SK-N-SH treated with all-trans-retinoic acid at 6 μM for 48 hours (cell line): Measurements from ENCODE around the gene SYDE2.

ENCODE experiments used
- ATAC-seq: fragments of 200-7000 bp; cut with Tn5 transposase; 3 replicates; pipeline ENCODE4 v1.9.1; 2020; ENCODE audit warnings: mild to moderate bottlenecking, moderate library complexity
- ARNTL ChIP-seq: fragments of 450-650 bp; formaldehyde crosslinking; IDR thresholded peaks from 2 replicates; pipeline ENCODE4 v1.5.0; 2020; ENCODE audit warnings: low read depth, mild to moderate bottlenecking, moderate library complexity, borderline replicate concordance
- BACH2 ChIP-seq: fragments of 250-450 bp; sonication (Bioruptor Pico); IDR thresholded peaks from 2 replicates; pipeline ENCODE4 v1.9.0; 2021; ENCODE audit warnings: mild to moderate bottlenecking, borderline replicate concordance
- CSDC2 ChIP-seq: fragments of 250-450 bp; sonication (Bioruptor Pico); IDR thresholded peaks from 2 replicates; pipeline ENCODE4 v1.5.0; 2020; ENCODE audit warnings: mild to moderate bottlenecking, moderate library complexity
- GLIS3 ChIP-seq: fragments of 250-450 bp; sonication (Bioruptor Pico); IDR thresholded peaks from 2 replicates; pipeline ENCODE4 v1.5.0; 2020; ENCODE audit warnings: mild to moderate bottlenecking, moderate library complexity
- ISL1 ChIP-seq: fragments of 250-450 bp; sonication (Bioruptor Pico); IDR thresholded peaks from 2 replicates; pipeline ENCODE4 v2.1.2; 2022; ENCODE audit warnings: mild to moderate bottlenecking, moderate library complexity
- OSR1 ChIP-seq: fragments of 250-450 bp; sonication (Bioruptor Pico); IDR thresholded peaks from 2 replicates; pipeline ENCODE4 v1.8.0; 2022; ENCODE audit warnings: moderate library complexity, mild to moderate bottlenecking, inconsistent platforms
- PPARA ChIP-seq: fragments of 250-450 bp; sonication (Bioruptor Pico); IDR thresholded peaks from 2 replicates; pipeline ENCODE4 v1.5.0; 2020; ENCODE audit warnings: mild to moderate bottlenecking, borderline replicate concordance
- RARB ChIP-seq: fragments of 250-450 bp; sonication (Bioruptor Pico); IDR thresholded peaks from 2 replicates; pipeline ENCODE4 v1.8.0; 2021; ENCODE audit warnings: mild to moderate bottlenecking, moderate library complexity
- SNAI2 ChIP-seq: fragments of 250-450 bp; sonication (Bioruptor Pico); IDR thresholded peaks from 2 replicates; pipeline ENCODE4 v1.5.0; 2020; ENCODE audit warnings: mild to moderate bottlenecking, moderate library complexity
- TCF4 ChIP-seq: fragments of 250-450 bp; sonication (Bioruptor Pico); IDR thresholded peaks from 2 replicates; pipeline ENCODE4 v1.8.0; 2021; ENCODE audit warnings: mild to moderate bottlenecking, moderate library complexity, borderline replicate concordance
- TOX ChIP-seq: fragments of 250-450 bp; sonication (Bioruptor Pico); IDR thresholded peaks from 2 replicates; pipeline ENCODE4 v1.8.0; 2021; ENCODE audit warnings: mild to moderate bottlenecking, moderate library complexity, borderline replicate concordance
- TSHZ2 ChIP-seq: fragments of 250-450 bp; sonication (Bioruptor Pico); IDR thresholded peaks from 2 replicates; pipeline ENCODE4 v1.5.0; 2020; ENCODE audit warnings: mild to moderate bottlenecking, moderate library complexity
- ZFP3 ChIP-seq: fragments of 250-450 bp; sonication (Bioruptor Pico); IDR thresholded peaks from 2 replicates; pipeline ENCODE4 v1.5.0; 2020; ENCODE audit warnings: mild to moderate bottlenecking, moderate library complexity
- ZNF565 ChIP-seq: fragments of 450-650 bp; formaldehyde crosslinking; conservative IDR thresholded peaks from 2 replicates; pipeline ENCODE4 v1.5.0; 2020; ENCODE audit warnings: low read depth, mild to moderate bottlenecking, moderate library complexity
- ZNF70 ChIP-seq: fragments of 450-650 bp; formaldehyde crosslinking; IDR thresholded peaks from 2 replicates; pipeline ENCODE4 v1.5.0; 2020; ENCODE audit warnings: mild to moderate bottlenecking, moderate library complexity
- ZNF8 ChIP-seq: fragments of 450-650 bp; formaldehyde crosslinking; IDR thresholded peaks from 2 replicates; pipeline ENCODE4 v1.5.0; 2020; ENCODE audit warnings: mild to moderate bottlenecking, moderate library complexity
- TF ChIP-seq, protein P1 (sequence below): fragments of 250-450 bp; sonication (Bioruptor Pico); IDR thresholded peaks from 2 replicates; pipeline ENCODE4 v1.5.1; 2020; ENCODE audit warnings: low read depth, mild to moderate bottlenecking, moderate library complexity
- TF ChIP-seq, protein P2 (sequence below): fragments of 250-450 bp; sonication (Bioruptor Pico); IDR thresholded peaks from 2 replicates; pipeline ENCODE4 v1.5.1; 2021; ENCODE audit warnings: mild to moderate bottlenecking, moderate library complexity
- TF ChIP-seq, protein P3 (sequence below): fragments of 250-450 bp; sonication (Bioruptor Pico); IDR thresholded peaks from 2 replicates; pipeline ENCODE4 v1.8.0; 2020; ENCODE audit warnings: mild to moderate bottlenecking, moderate library complexity, borderline replicate concordance
- TF ChIP-seq, protein P4 (sequence below): fragments of 250-450 bp; sonication (Bioruptor Pico); IDR thresholded peaks from 2 replicates; pipeline ENCODE4 v1.8.0; 2021; ENCODE audit warnings: low read depth, mild to moderate bottlenecking, moderate library complexity, borderline replicate concordance

SYDE2 gene

GRCh38 chr1:85168884-85169283, 31.9 kb downstream of the SYDE2 start:
- TF ChIP-seq ZNF8 (CRISPR knock-in tag) (no peak), TSHZ2 (CRISPR knock-in tag) (no peak), GLIS3 (CRISPR knock-in tag) (no peak), ZNF70 (no peak), TOX (no peak), SNAI2 (CRISPR knock-in tag) (no peak), ZNF565 (no peak), CSDC2 (CRISPR knock-in tag) (no peak), RARB (CRISPR knock-in tag) (no peak), ARNTL (CRISPR knock-in tag) (no peak), ISL1 (CRISPR knock-in tag) (no peak)
- TF ChIP-seq, protein P1, sequence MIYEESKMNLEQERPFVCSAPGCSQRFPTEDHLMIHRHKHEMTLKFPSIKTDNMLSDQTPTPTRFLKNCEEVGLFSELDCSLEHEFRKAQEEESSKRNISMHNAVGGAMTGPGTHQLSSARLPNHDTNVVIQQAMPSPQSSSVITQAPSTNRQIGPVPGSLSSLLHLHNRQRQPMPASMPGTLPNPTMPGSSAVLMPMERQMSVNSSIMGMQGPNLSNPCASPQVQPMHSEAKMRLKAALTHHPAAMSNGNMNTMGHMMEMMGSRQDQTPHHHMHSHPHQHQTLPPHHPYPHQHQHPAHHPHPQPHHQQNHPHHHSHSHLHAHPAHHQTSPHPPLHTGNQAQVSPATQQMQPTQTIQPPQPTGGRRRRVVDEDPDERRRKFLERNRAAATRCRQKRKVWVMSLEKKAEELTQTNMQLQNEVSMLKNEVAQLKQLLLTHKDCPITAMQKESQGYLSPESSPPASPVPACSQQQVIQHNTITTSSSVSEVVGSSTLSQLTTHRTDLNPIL (CRISPR knock-in tag) = no peak
- TF ChIP-seq, protein P2, sequence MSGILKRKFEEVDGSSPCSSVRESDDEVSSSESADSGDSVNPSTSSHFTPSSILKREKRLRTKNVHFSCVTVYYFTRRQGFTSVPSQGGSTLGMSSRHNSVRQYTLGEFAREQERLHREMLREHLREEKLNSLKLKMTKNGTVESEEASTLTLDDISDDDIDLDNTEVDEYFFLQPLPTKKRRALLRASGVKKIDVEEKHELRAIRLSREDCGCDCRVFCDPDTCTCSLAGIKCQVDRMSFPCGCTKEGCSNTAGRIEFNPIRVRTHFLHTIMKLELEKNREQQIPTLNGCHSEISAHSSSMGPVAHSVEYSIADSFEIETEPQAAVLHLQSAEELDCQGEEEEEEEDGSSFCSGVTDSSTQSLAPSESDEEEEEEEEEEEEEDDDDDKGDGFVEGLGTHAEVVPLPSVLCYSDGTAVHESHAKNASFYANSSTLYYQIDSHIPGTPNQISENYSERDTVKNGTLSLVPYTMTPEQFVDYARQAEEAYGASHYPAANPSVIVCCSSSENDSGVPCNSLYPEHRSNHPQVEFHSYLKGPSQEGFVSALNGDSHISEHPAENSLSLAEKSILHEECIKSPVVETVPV = no peak
- TF ChIP-seq, protein P3, sequence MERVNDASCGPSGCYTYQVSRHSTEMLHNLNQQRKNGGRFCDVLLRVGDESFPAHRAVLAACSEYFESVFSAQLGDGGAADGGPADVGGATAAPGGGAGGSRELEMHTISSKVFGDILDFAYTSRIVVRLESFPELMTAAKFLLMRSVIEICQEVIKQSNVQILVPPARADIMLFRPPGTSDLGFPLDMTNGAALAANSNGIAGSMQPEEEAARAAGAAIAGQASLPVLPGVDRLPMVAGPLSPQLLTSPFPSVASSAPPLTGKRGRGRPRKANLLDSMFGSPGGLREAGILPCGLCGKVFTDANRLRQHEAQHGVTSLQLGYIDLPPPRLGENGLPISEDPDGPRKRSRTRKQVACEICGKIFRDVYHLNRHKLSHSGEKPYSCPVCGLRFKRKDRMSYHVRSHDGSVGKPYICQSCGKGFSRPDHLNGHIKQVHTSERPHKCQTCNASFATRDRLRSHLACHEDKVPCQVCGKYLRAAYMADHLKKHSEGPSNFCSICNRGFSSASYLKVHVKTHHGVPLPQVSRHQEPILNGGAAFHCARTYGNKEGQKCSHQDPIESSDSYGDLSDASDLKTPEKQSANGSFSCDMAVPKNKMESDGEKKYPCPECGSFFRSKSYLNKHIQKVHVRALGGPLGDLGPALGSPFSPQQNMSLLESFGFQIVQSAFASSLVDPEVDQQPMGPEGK = no peak
- TF ChIP-seq, all 23 proteins: peak for 0
- ATAC-seq = no peak

DNA sequence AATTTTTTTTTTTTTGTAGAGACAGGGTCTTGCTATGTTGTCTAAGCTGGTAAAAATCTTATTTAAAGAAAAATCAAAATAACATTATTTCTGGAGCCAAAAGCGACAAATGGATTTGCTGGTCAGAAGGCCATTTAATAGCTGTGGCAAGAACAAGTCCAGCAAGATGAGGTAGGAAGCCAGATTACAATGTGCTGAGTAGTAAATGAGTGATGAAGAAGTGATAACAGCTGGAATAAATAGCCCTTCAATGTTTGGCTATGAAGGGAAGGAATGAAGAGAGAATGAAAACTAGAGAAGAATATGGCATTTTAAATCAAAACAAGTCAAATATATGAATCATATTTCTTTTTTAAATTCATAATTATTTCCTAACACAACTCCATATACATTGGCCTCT, 34.5 kb downstream of the SYDE2 start:
- TF ChIP-seq RARB (CRISPR knock-in tag) (no peak), ARNTL (CRISPR knock-in tag) (no peak), PPARA (CRISPR knock-in tag) (no peak), TOX (no peak), ISL1 (CRISPR knock-in tag) (no peak), ZNF70 (no peak), ZFP3 (no peak), TCF4 (CRISPR knock-in tag) (no peak), ZNF8 (CRISPR knock-in tag) (no peak), BACH2 (CRISPR knock-in tag) (no peak), OSR1 (CRISPR knock-in tag) (no peak), TSHZ2 (CRISPR knock-in tag) (no peak)
- TF ChIP-seq, protein P4, sequence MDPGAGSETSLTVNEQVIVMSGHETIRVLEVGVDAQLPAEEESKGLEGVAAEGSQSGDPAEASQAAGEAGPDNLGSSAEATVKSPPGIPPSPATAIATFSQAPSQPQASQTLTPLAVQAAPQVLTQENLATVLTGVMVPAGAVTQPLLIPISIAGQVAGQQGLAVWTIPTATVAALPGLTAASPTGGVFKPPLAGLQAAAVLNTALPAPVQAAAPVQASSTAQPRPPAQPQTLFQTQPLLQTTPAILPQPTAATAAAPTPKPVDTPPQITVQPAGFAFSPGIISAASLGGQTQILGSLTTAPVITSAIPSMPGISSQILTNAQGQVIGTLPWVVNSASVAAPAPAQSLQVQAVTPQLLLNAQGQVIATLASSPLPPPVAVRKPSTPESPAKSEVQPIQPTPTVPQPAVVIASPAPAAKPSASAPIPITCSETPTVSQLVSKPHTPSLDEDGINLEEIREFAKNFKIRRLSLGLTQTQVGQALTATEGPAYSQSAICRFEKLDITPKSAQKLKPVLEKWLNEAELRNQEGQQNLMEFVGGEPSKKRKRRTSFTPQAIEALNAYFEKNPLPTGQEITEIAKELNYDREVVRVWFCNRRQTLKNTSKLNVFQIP = no peak
- TF ChIP-seq, protein P1 (CRISPR knock-in tag) = no peak
- TF ChIP-seq, protein P2 = no peak
- no peak for ATAC-seq
